MM.1S (cell line): ENCODE data around the gene ZSCAN31.

Experiments used
- DNase-seq: peaks from one replicate; pipeline ENCODE4 v3.0.0-alpha.2; 2015
- H2AFZ ChIP-seq: fragments of 300-600 bp; sonication (generic); 2 replicates; pipeline ENCODE4 v1.6.0; 2016; ENCODE audit warnings: antibody characterized with exemption, low read length
- H3F3A ChIP-seq: fragments of 300-600 bp; sonication (generic); 2 replicates; pipeline ENCODE4 v1.6.1; 2016; ENCODE audit warnings: mild to moderate bottlenecking, antibody characterized with exemption, low read length, moderate library complexity, mixed read lengths; ENCODE audit not compliant: insufficient read depth
- H3K27ac ChIP-seq: fragments of 300-600 bp; sonication (generic); 2 replicates; pipeline ENCODE4 v1.5.1; 2016; ENCODE audit warnings: mild to moderate bottlenecking, low read length
- H3K27me3 ChIP-seq: fragments of 300-600 bp; sonication (generic); replicated peaks from 2 replicates; pipeline ENCODE4 v1.6.0; 2016; ENCODE audit warnings: low read length; ENCODE audit not compliant: insufficient read depth
- H3K36me3 ChIP-seq: fragments of 300-600 bp; sonication (generic); replicated peaks from 2 replicates; pipeline ENCODE4 v1.6.1; 2016; ENCODE audit warnings: mild to moderate bottlenecking, low read length, mixed read lengths; ENCODE audit not compliant: insufficient read depth
- H3K4me1 ChIP-seq: fragments of 300-600 bp; sonication (generic); 2 replicates; pipeline ENCODE4 v1.6.1; 2016; ENCODE audit warnings: low read length, mixed read lengths
- H3K4me2 ChIP-seq: fragments of 300-600 bp; sonication (generic); 2 replicates; pipeline ENCODE4 v1.6.0; 2016; ENCODE audit warnings: low read depth, low read length
- H3K4me3 ChIP-seq: fragments of 300-600 bp; sonication (generic); 2 replicates; pipeline ENCODE4 v1.5.1; 2016; ENCODE audit warnings: low read length, mixed read lengths
- H3K79me2 ChIP-seq: fragments of 300-600 bp; sonication (generic); 2 replicates; pipeline ENCODE4 v1.6.1; 2016; ENCODE audit warnings: mixed run types, low read length, mixed read lengths
- H3K9ac ChIP-seq: fragments of 300-600 bp; sonication (generic); 2 replicates; pipeline ENCODE4 v1.6.1; 2016; ENCODE audit warnings: low read length, mixed read lengths
- H3K9me2 ChIP-seq: fragments of 300-600 bp; sonication (generic); replicated peaks from 2 replicates; pipeline ENCODE4 v1.6.1; 2016; ENCODE audit warnings: mild to moderate bottlenecking, low read length, mixed read lengths; ENCODE audit not compliant: insufficient read depth
- H3K9me3 ChIP-seq: fragments of 300-600 bp; sonication (generic); replicated peaks from 2 replicates; pipeline ENCODE4 v1.6.1; 2016; ENCODE audit warnings: mild to moderate bottlenecking, low read length, mixed read lengths; ENCODE audit not compliant: insufficient read depth
- H4K20me1 ChIP-seq: fragments of 300-600 bp; sonication (generic); 2 replicates; pipeline ENCODE4 v1.6.1; 2016; ENCODE audit warnings: mild to moderate bottlenecking, low read length, moderate library complexity, mixed read lengths; ENCODE audit not compliant: insufficient read depth
- EZH2 ChIP-seq: fragments of 300-600 bp; sonication (generic); optimal IDR thresholded peaks from 2 replicates; pipeline ENCODE3; 2017; ENCODE audit warnings: low read depth, mild to moderate bottlenecking, antibody characterized with exemption, low read length, mixed read lengths
- EZH2phosphoT487 ChIP-seq: fragments of 300-600 bp; sonication (generic); IDR thresholded peaks from 2 replicates; pipeline ENCODE4 v1.6.1; 2018; ENCODE audit warnings: antibody characterized with exemption, low read length
- TF ChIP-seq, protein P1 (sequence below): fragments of 300-600 bp; sonication (generic); IDR thresholded peaks from 2 replicates; pipeline ENCODE4 v1.5.1; 2016; ENCODE audit warnings: antibody characterized with exemption, low read length, mixed read lengths

The ZSCAN31 gene

DNA sequence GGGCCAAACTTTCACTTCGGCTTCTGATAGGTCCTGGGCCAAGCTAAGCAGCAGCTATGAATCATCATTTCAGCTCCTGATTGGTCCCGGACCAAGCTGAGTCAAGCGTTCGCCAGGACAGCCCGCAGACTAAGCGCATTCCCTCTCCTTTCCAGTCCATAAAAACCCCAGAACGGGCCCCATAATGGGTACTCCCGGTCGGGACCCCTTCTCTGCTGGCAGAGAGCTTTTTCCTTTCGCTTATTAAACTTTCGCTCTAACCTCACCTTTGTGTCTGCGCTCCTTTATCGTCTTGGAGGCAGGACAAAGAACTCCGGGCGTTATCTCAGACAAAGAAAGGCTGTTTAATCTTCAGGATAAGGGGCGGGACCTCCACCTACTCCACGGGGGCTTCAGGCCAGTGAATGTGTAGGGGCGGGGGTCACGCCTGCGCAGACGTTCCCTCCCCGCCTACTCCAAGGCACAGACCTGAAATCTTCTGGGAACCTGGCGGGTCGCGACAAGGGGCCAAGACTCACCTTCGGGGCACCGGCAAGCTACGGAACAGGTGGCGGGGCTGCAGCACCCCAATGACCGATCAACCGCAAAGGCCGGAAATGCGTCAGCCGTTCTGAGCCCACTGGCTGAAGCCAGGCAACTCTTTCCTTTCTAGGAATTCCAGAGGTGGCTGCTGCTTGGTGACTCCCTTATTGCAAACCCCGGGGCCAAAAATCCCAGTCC, at the start of gene ZSCAN31:
TSS of gene ZSCAN31 (minus strand) at position 585 of the 720 bp plus-strand sequence. CDS start 6,465 bp downstream, outside the sequence.
- H3K4me3 ChIP-seq: peak within 1 kb of the TSS; percentile 71
- H3K36me3 ChIP-seq: no peaks in the 10 kb centered on the region
- no peaks in the 10 kb centered on the region for H3K79me2 ChIP-seq
- peaks cover 9% of the 10 kb centered on the region for H3K4me1 ChIP-seq
- H3F3A ChIP-seq: no peaks in the 10 kb centered on the region; the same call in none of the 2 replicates
- H2AFZ ChIP-seq: peak within 1 kb of the TSS; percentile 77
- peak within 1 kb of the TSS; percentile 84 for H3K4me2 ChIP-seq
- H3K27ac ChIP-seq: peak within 1 kb of the TSS; percentile 69
- no peaks in the 10 kb centered on the region for H4K20me1 ChIP-seq
- no peaks in the 10 kb centered on the region for H3K9me2 ChIP-seq
- H3K27me3 ChIP-seq: no peaks in the 10 kb centered on the region
- DNase-seq: peak; percentile 83
- peak within 1 kb of the TSS; percentile 67 for H3K9ac ChIP-seq
- no peaks in the 10 kb centered on the region for H3K9me3 ChIP-seq
- TF ChIP-seq EZH2phosphoT487 (no peak), EZH2 (no peak)
- TF ChIP-seq, protein P1, sequence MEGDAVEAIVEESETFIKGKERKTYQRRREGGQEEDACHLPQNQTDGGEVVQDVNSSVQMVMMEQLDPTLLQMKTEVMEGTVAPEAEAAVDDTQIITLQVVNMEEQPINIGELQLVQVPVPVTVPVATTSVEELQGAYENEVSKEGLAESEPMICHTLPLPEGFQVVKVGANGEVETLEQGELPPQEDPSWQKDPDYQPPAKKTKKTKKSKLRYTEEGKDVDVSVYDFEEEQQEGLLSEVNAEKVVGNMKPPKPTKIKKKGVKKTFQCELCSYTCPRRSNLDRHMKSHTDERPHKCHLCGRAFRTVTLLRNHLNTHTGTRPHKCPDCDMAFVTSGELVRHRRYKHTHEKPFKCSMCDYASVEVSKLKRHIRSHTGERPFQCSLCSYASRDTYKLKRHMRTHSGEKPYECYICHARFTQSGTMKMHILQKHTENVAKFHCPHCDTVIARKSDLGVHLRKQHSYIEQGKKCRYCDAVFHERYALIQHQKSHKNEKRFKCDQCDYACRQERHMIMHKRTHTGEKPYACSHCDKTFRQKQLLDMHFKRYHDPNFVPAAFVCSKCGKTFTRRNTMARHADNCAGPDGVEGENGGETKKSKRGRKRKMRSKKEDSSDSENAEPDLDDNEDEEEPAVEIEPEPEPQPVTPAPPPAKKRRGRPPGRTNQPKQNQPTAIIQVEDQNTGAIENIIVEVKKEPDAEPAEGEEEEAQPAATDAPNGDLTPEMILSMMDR: no peak

DNA sequence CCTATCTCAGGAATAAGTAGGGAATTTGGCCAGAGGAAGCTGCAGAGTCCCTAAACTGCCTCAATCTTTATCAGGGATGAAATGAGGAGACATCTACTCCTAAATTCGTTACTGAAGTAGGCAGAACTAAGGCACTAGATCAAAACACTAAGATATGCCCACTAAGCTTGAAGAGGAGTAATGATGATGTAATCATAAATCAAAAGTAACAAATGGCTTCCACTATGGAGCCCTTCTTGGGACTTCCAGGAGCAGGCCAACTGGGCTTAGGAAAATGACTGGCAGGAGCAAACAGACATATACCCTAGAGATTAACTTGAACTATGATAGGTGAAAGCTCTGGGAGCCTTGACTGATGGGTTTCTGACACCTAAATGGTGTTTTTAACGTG, 48.2 kb upstream of the ZSCAN31 start:
- Histone ChIP-seq H3K27ac (no peak overlapping the region; the same call in 1 of the 2 replicates), H3K27me3 (no peaks in the 10 kb centered on the region), H3K4me2 (peak overlapping the region; percentile 80; the same call in 1 of the 2 replicates)

DNA sequence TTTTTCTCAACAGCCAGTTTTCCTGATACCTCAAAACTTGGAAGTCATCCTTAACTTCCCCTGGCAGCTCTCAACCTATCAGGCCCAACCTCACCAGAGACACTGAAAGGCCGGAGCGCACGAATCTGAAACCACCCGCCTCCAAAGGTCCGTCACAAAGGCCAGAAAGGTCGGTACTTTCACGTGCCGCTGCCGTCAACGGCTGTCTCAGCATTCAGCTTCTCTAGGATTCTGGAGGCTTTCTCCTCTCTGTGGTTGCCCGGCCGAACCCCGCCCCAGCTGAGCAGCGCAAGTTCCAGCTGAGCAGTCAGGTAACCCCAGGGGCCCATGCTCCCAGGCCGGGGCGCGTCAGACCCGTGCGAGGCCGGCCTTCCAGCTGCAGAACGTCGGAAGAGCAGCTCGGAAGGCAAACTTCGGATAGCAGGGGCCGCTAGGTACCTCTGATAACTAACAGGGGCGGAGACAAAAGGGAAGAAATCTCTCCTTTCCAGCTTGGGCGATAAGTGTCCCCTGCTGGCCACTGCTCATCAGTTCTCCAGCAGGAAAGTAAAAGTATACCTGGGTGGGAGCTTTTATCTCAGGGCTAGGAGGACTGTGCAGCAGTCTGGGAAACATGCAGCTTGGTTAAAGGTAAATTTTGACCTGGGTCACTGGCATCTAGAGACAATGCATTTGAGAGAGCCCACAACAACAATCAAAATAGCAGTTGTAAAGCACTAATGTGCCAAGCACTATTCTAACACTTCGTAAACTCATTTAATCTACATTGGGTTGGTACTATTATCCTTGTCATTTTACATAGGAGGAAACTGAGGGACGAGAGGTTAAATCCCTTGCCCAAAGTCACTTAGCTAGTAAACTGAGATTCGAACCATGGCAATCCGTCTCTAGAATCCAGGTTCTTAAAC, 47.5 kb upstream of the ZSCAN31 start:
- Histone ChIP-seq H3K4me3 (peak overlapping the region; percentile 60), H3K27ac (peak overlapping the region; percentile 54; the same call in 1 of the 2 replicates), H3K9ac (peak overlapping the region; percentile 35; the same call in 1 of the 2 replicates), H2AFZ (peak overlapping the region; percentile 56), H3K27me3 (no peaks in the 10 kb centered on the region), H3K4me2 (peak overlapping the region; percentile 80), H3K4me1 (peaks cover 6% of the 10 kb centered on the region), H3K36me3 (no peaks in the 10 kb centered on the region), H3K79me2 (no peaks in the 10 kb centered on the region), H3F3A (peaks cover 8% of the 10 kb centered on the region; the same call in 1 of the 2 replicates), H3K9me3 (no peaks in the 10 kb centered on the region), H3K9me2 (no peaks in the 10 kb centered on the region), H4K20me1 (no peaks in the 10 kb centered on the region)
- peak; percentile 91 for DNase-seq
- no peak for TF ChIP-seq EZH2
- no peak for TF ChIP-seq EZH2phosphoT487
- TF ChIP-seq, protein P1: peak; percentile 50

More for the DNA sequence above, 48.2 kb upstream of the ZSCAN31 start:
- Histone ChIP-seq H3K9ac (no peak overlapping the region), H3K79me2 (no peaks in the 10 kb centered on the region), H3K36me3 (no peaks in the 10 kb centered on the region), H2AFZ (no peak overlapping the region), H3K4me1 (peaks cover 6% of the 10 kb centered on the region), H3F3A (peaks cover 8% of the 10 kb centered on the region; the same call in 1 of the 2 replicates), H3K4me3 (peak overlapping the region; percentile 60; the same call in 1 of the 2 replicates), H4K20me1 (no peaks in the 10 kb centered on the region), H3K9me3 (no peaks in the 10 kb centered on the region), H3K9me2 (no peaks in the 10 kb centered on the region)
- TF ChIP-seq, protein P1: no peak
- TF ChIP-seq EZH2 (no peak), EZH2phosphoT487 (no peak)
- DNase-seq: no peak
